ENCODE results near the gene SLC16A6.
"Not testable (repeated sequence)": the region's sequence is repeated elsewhere in the genome, so short reads cannot be mapped to it uniquely, and the experiment has no call there.

- TF ChIP-seq, protein P1, sequence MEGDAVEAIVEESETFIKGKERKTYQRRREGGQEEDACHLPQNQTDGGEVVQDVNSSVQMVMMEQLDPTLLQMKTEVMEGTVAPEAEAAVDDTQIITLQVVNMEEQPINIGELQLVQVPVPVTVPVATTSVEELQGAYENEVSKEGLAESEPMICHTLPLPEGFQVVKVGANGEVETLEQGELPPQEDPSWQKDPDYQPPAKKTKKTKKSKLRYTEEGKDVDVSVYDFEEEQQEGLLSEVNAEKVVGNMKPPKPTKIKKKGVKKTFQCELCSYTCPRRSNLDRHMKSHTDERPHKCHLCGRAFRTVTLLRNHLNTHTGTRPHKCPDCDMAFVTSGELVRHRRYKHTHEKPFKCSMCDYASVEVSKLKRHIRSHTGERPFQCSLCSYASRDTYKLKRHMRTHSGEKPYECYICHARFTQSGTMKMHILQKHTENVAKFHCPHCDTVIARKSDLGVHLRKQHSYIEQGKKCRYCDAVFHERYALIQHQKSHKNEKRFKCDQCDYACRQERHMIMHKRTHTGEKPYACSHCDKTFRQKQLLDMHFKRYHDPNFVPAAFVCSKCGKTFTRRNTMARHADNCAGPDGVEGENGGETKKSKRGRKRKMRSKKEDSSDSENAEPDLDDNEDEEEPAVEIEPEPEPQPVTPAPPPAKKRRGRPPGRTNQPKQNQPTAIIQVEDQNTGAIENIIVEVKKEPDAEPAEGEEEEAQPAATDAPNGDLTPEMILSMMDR (IDR thresholded peaks at IDR 0.05) = not testable (repeated sequence)
- not testable (repeated sequence) for TF ChIP-seq POLR2A (IDR thresholded peaks at IDR 0.05)
Observed at GRCh38 chr17:68331932-68332331, 41.0 kb upstream of the SLC16A6 start.
